Measurements from ENCODE around the gene PELI2.

The PELI2 gene

GRCh38 chr14:56120091-56120691 is 2.0 kb downstream of the PELI2 start:
- DNase-seq, result peak; percentile 21

GRCh38 chr14:56121816-56122215 is 3.6 kb downstream of the PELI2 start:
- no peak for DNase-seq

GRCh38 chr14:56122301-56122700 is 4.1 kb downstream of the PELI2 start:
- DNase-seq, result no peak

GRCh38 chr14:56124327-56124726 is 6.1 kb downstream of the PELI2 start:
- DNase-seq, result no peak

GRCh38 chr14:56125772-56126636 is 7.8 kb downstream of the PELI2 start:
- DNase-seq, result no peak

- DNase-seq, result no peak
These were observed 8.4 kb downstream of the PELI2 start for GRCh38 chr14:56126637-56126913.

- no peak for DNase-seq
These were observed 8.9 kb downstream of the PELI2 start for GRCh38 chr14:56127156-56127555.

GRCh38 chr14:56129092-56129491 is 10.9 kb downstream of the PELI2 start:
- no peak for DNase-seq

- DNase-seq, result no peak
These were observed 11.7 kb downstream of the PELI2 start for GRCh38 chr14:56129933-56130332.

- DNase-seq, result no peak
These were observed 13.0 kb downstream of the PELI2 start for GRCh38 chr14:56131004-56131864.

- no peak for DNase-seq
These were observed 13.9 kb downstream of the PELI2 start for GRCh38 chr14:56131865-56132833.

- DNase-seq, result no peak
These were observed 15.3 kb downstream of the PELI2 start for GRCh38 chr14:56133547-56133946.

- DNase-seq, result no peak
These were observed 16.8 kb downstream of the PELI2 start for GRCh38 chr14:56135001-56135400.

- DNase-seq, result no peak
These were observed 17.5 kb downstream of the PELI2 start for GRCh38 chr14:56135668-56136067.

GRCh38 chr14:56136571-56137452 is 18.6 kb downstream of the PELI2 start:
- DNase-seq, result no peak

GRCh38 chr14:56137453-56137807 is 19.2 kb downstream of the PELI2 start:
- no peak for DNase-seq

- DNase-seq, result no peak
These were observed 19.6 kb downstream of the PELI2 start for GRCh38 chr14:56137849-56138248.

GRCh38 chr14:56138928-56139327 is 20.7 kb downstream of the PELI2 start:
- no peak for DNase-seq

- DNase-seq, result no peak
These were observed 24.1 kb downstream of the PELI2 start for GRCh38 chr14:56142314-56142713.

GRCh38 chr14:56143025-56143424 is 24.8 kb downstream of the PELI2 start:
- DNase-seq, result no peak

- no peak for DNase-seq
These were observed 26.0 kb downstream of the PELI2 start for GRCh38 chr14:56144176-56144575.

Measured in femur (tissue), 1 donor.